GM21825 (cell line): Measurements from ENCODE around the gene APLN.

Experiments
- ATAC-seq: cut with Tn5 transposase; IDR thresholded peaks from one replicate; pipeline ENCODE4 v1.9.1; 2021; ENCODE audit warnings: mild to moderate bottlenecking, moderate library complexity; ENCODE audit not compliant: unreplicated experiment

The APLN gene

DNA sequence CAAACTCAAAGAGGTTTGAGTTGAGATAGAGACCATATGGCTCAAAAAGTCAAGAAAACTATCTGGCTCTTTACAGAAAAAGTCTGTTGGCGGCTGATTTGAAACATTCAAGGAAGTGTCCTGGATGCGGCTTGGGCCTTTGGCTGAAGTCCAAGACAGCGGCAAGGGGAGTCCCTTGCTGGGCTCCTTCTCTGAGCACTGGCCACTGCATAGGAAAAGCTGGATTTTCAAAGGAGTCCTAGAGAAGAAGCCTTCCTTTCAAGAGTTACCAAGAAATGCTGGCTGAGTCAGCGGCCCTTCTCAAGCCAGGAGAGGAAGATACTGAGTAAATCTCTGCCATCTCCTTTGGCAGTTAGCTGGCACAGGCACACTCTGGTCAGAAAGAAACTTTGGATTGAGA, 12.1 kb downstream of the APLN start:
- ATAC-seq = no peak

- no peak for ATAC-seq
These were observed 12.8 kb downstream of the APLN start for GRCh38 chrX:129641941-129642340.

GRCh38 chrX:129641469-129641868, 13.3 kb downstream of the APLN start:
- ATAC-seq = no peak

DNA sequence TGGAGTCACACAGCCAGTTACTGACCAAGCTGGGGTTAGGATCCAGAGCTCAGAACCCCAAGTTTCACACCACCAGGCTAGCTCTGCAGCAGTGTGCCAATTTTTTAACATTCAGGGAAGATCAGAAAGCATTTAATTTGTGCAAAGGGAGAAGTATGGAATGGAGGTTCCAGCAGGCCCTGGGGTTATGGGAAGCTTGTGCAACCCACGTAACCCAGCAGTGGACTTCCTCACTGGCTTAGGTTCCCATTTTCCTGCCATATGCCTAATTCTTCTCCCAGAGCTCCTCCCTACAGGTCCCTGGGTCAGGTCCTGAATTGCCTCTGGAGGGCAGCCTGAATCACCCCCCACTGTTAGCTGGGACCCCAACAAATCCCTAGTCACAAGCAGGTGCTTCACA, 14.0 kb downstream of the APLN start:
- ATAC-seq = no peak

GRCh38 chrX:129638917-129639316, 15.8 kb downstream of the APLN start:
- no peak for ATAC-seq

- ATAC-seq = peak; percentile 86
These were observed 17.3 kb downstream of the APLN start for GRCh38 chrX:129637217-129638109.

DNA sequence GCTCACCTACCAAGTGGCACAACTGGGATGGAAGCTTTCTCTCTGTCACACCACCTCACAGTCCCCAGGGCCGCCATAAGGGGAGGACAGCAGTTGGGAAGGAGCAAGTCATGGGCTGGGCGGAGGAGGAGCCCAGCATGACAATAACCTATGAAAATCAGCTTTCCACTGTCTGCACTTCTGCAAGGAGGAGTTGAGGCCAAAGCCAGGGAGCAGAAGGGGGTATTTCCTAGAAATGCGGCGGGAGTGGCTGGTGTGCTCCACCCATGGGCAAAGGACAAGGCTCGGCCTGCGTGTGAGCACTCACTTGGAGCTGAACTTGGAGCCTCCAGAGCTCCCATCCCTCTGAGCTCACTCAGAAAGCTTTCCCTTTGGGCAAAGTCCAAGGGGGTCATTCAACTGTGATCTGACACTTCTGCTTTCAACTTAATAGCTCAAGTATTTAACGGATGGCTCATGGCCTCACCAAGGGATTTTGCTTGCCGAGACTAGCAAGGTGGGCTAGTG, 18.5 kb downstream of the APLN start:
- no peak for ATAC-seq

GRCh38 chrX:129634541-129634940, 20.2 kb downstream of the APLN start:
- ATAC-seq = no peak

DNA sequence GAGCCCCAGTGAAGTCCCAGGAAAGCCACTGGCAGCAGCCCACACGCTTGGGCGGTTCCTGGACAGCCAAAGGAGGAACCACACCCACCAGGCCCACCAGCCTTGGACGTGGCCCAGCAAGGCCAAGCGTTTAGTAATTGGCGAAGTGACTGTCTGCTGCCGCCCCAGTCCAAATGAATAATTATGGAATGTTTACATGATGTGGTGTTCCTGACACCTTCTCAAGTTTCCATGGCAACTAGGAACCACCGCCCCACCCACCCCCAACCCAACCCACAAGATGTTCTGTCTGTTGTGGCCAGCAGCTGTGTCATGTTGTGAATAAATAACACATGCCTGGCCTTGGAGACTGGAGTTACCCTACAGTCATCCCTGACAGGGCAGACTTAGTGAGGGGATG, 22.3 kb downstream of the APLN start:
- no peak for ATAC-seq

GRCh38 chrX:129631849-129632248, 22.9 kb downstream of the APLN start:
- no peak for ATAC-seq

DNA sequence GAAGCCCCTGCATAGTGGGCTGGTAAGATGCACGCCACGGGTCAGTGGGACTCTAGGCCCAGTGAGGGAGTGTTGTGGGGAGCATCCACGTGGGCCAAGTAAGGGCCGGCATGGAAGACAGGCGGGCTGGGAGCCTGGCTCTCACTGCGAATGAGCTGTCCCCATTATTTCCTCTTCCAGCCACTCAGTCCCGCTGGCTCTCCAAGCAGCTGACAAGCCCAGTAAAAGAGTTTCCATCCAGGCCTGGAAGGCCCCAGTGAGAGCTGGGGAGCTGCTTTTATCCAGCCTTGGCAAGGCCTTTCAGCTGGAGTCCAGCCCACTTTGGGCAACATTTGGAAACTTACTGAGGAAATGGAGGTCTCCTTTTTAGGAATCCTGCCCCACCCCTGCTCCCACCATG, 24.9 kb downstream of the APLN start:
- ATAC-seq = no peak

- ATAC-seq = no peak
These were observed 28.7 kb downstream of the APLN start for GRCh38 chrX:129626026-129626425.

DNA sequence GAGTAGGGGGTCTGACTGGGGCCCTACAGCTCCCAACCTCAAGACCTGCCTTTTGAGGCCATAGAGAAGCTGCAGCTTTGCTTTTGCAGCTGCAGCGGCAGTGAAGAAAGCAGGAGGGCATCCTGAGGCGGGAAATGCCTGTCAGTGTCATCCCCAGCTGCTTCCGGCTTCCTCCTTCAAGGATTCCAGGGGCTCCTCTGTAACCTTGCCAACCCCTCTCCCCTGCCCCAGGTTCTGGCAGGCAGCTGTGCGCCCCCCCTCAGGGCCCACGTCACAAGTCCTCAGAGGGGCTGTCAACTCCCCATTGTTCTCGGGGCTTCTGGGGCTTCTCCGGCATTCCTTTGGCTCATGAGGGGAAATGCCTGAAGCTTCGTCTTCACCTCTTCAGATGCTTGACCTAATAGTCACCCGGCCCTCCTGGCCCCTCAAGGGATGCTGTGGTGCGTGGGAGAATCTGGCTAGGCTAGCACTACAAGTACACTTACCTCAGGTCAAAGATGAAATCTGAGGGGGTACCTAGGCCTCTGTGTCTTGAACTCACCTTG, 31.9 kb downstream of the APLN start:
- ATAC-seq = no peak

- ATAC-seq = no peak
These were observed 35.8 kb downstream of the APLN start for GRCh38 chrX:129618997-129619396.

GRCh38 chrX:129617420-129617819, 37.3 kb downstream of the APLN start:
- ATAC-seq = no peak

- ATAC-seq = no peak
These were observed 40.1 kb downstream of the APLN start for GRCh38 chrX:129614481-129615255.

DNA sequence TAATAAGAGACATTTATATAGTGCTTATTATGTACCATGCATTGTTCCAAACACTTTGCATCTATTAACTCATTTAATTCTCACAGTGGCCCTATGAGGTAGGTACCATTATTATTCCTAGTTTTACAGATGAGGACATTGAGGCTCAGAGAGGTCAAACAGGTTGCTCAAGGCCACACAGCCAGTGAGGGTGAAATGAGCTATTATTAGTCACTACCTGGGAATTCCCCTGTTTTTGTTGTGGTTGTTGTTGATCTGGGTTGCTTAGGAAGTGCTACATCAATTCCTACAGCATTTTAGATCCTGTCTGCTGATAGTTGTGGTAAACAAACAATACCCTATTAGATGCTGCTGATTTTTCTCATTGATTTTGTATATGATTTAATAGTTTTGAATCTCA, 41.2 kb downstream of the APLN start:
- ATAC-seq = no peak

GRCh38 chrX:129612396-129612795, 42.4 kb downstream of the APLN start:
- ATAC-seq = no peak

- no peak for ATAC-seq
These were observed 45.4 kb downstream of the APLN start for GRCh38 chrX:129609395-129609794.

- no peak for ATAC-seq
These were observed 46.3 kb downstream of the APLN start for GRCh38 chrX:129608496-129608895.

DNA sequence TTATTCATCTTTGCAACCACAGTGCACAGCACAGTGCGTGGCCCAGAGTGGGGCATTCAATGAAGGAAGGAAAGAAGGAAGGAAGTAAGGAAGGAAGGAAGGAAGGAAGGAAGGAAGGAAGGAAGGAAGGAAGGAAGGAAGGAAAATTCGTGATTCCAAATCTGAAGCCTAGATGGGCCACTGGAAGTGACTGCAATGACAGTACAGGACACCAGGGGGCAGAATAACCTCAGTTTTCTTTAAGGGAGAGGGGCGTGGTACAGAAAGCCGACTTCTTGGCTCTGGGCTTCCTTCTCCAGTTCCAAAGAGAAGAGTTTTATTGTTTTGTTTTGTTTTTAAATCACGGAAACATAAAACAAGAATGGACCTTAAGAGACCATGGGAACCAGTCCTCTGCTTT, 47.8 kb downstream of the APLN start:
- no peak for ATAC-seq

- no peak for ATAC-seq
These were observed 53.8 kb downstream of the APLN start for GRCh38 chrX:129600981-129601424.
